Lung (tissue), 12 donors: Measurements from ENCODE around the gene ADCY2. TPM values are rescaled to one million over a fixed set of nuclear protein-coding genes. Genes with fewer than 3 reads are reported as not detected.

Source experiments
- ATAC-seq: fragments of 200-7000 bp; cut with Tn5 transposase; one replicate; pipeline ENCODE4 v1.9.1; 2020; ENCODE audit warnings: moderate number of reproducible peaks; ENCODE audit not compliant: insufficient read depth, low FRiP score
- DNase-seq, 3 donors: peaks; one replicate each; pipeline ENCODE4 v3.0.0-alpha.2; 2013 to 2017
- H3K27ac ChIP-seq, 2 donors: one replicate each; pipeline ENCODE4 v1.5.1; 2013; ENCODE audit warnings: mild to moderate bottlenecking in 2 of 2, moderate library complexity in 2 of 2, control low read depth in 1 of 2, inconsistent platforms in 1 of 2, low read depth in 1 of 2, low read length in 1 of 2
- H3K27me3 ChIP-seq, 3 donors: one replicate each; pipeline ENCODE4 v1.5.1; 2013; ENCODE audit warnings: low read length in 2 of 3; ENCODE audit not compliant: control insufficient read depth in 3 of 3, insufficient read depth in 3 of 3
- H3K36me3 ChIP-seq, 4 donors: one replicate each; pipeline ENCODE4 v1.5.1; 2013; ENCODE audit warnings: low read length in 4 of 4, mild to moderate bottlenecking in 1 of 4, moderate library complexity in 1 of 4; ENCODE audit not compliant: control insufficient read depth in 4 of 4, insufficient read depth in 4 of 4
- H3K4me1 ChIP-seq, 5 donors: one replicate each; pipeline ENCODE4 v1.5.1; 2013; ENCODE audit warnings: low read length in 5 of 5, mild to moderate bottlenecking in 2 of 5, moderate library complexity in 1 of 5; ENCODE audit not compliant: control insufficient read depth in 5 of 5, insufficient read depth in 5 of 5
- H3K4me3 ChIP-seq: one replicate; pipeline ENCODE4 v1.5.1; 2013; ENCODE audit warnings: mild to moderate bottlenecking, control low read depth, moderate library complexity
- H3K9ac ChIP-seq, 2 donors: one replicate each; pipeline ENCODE4 v1.5.1; 2013; ENCODE audit warnings: low read length in 2 of 2, control low read depth in 1 of 2; ENCODE audit not compliant: insufficient read depth in 1 of 2
- H3K9me3 ChIP-seq, 4 donors: one replicate each; pipeline ENCODE4 v1.5.1; 2013; ENCODE audit warnings: low read length in 3 of 4, mild to moderate bottlenecking in 1 of 4, moderate library complexity in 1 of 4; ENCODE audit not compliant: control insufficient read depth in 4 of 4, insufficient read depth in 3 of 4
- WGBS, 2 donors: extraction: QIAGEN DNeasy Blood & Tissue Kit; methylation state at CpG; one replicate each; pipeline ENCODE4 v1.1.7; 2013; 5-methylcytosine and 5-hydroxymethylcytosine counted together
- polyA plus RNA-seq, 2 donors: library from polyadenylated mRNA; stranded (reverse); fragments of 200-250 nt; gene quantifications; one replicate each; pipeline ENCODE4 v1.2.1, GENCODE V29; 2013
- total RNA-seq, 2 donors: library from RNA; depleted of rRNA in 1 of 2; stranded (reverse); fragments of >200 nt in 1 of 2; gene quantifications; one replicate each; pipeline ENCODE4 v1.2.1, GENCODE V29; 2014 to 2021
- TF ChIP-seq, protein P1 (sequence below): IDR thresholded peaks from 2 replicates; pipeline ENCODE4 v1.5.1; 2012; ENCODE audit warnings: mild to moderate bottlenecking; ENCODE audit errors: control extremely low read depth, extremely low read depth
- donor health status: control.
- donor health status: control.
- donor health status: Bipolar disorder and iron deficiency.
- donor health status: healthy.
- donor health status: DM: yes; HTN: yes; CAD: no.

Gene ADCY2
- total and polyA plus RNA-seq, 4 donors = 0.10 to 3.5 (median 0.84) TPM

- no peak for DNase-seq
- Histone ChIP-seq H3K4me3 (no peak overlapping the region), H3K9me3 (no peaks in the 10 kb centered on the region), H3K4me1 (no peaks in the 10 kb centered on the region), H3K27me3 (no peaks in the 10 kb centered on the region), H3K36me3 (no peaks in the 10 kb centered on the region), H3K9ac (no peak overlapping the region), H3K27ac (no peak overlapping the region)
- no peak for ATAC-seq
- 86 to 88% methylated on average over 6 of the region's 6 CpGs for WGBS, 2 donors
- TF ChIP-seq, protein P1, sequence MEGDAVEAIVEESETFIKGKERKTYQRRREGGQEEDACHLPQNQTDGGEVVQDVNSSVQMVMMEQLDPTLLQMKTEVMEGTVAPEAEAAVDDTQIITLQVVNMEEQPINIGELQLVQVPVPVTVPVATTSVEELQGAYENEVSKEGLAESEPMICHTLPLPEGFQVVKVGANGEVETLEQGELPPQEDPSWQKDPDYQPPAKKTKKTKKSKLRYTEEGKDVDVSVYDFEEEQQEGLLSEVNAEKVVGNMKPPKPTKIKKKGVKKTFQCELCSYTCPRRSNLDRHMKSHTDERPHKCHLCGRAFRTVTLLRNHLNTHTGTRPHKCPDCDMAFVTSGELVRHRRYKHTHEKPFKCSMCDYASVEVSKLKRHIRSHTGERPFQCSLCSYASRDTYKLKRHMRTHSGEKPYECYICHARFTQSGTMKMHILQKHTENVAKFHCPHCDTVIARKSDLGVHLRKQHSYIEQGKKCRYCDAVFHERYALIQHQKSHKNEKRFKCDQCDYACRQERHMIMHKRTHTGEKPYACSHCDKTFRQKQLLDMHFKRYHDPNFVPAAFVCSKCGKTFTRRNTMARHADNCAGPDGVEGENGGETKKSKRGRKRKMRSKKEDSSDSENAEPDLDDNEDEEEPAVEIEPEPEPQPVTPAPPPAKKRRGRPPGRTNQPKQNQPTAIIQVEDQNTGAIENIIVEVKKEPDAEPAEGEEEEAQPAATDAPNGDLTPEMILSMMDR = no peak
These were observed 266.4 kb downstream of the ADCY2 start for GRCh38 chr5:7662289-7662688.

DNA sequence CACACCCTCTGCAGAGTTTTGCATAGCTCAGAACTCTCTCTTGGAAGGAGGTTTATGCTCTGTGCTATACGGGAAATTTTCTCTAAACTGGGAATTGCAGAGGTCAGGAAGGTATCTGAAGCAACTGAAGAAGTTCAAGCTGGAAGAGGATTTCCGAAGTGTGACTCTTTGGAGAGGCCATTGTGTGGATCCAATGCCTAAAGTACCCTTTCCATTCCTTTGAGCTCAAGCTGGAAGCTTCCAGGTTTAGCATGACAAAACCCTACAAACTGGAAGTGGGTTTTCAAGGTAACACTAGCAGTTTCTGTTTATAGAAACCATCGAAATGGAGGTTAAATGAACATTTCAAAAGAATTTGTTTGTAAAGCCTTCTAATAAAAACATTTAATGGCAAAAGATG lies 267.9 kb downstream of the ADCY2 start:
- 73 to 78% methylated on average over 3 of the region's 3 CpGs for WGBS, 2 donors
- H3K36me3 ChIP-seq = no peaks in the 10 kb centered on the region
- no peak overlapping the region for H3K4me3 ChIP-seq
- no peaks in the 10 kb centered on the region for H3K27me3 ChIP-seq
- H3K9me3 ChIP-seq = no peaks in the 10 kb centered on the region
- no peak overlapping the region for H3K27ac ChIP-seq
- ATAC-seq (no peak), DNase-seq (no peak)
- TF ChIP-seq, protein P1 = no peak
- no peak overlapping the region for H3K9ac ChIP-seq
- H3K4me1 ChIP-seq = no peaks in the 10 kb centered on the region

DNA sequence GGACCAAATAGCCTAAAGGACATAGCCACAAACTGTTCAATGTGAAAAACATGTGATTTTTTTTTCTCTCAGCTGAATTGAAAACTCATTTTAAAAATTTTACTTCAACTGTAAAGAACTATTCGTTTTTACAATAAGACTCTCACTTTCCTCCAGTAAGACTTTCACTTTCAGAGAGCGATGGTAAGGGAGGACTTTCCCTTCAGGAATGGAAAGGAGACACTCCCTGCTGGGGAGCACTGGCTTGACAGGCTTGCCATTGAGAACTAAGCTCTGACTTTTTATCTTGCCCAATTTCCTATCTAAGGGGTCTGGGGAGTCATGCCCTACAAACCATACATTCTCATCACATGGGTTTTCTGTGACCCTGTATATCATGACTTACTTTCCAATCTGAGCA lies 268.3 kb downstream of the ADCY2 start:
- ATAC-seq = no peak
- H3K9me3 ChIP-seq = no peaks in the 10 kb centered on the region
- H3K27ac ChIP-seq = no peak overlapping the region
- WGBS, 2 donors = 79 to 85% methylated on average over 2 of the region's 2 CpGs
- no peaks in the 10 kb centered on the region for H3K27me3 ChIP-seq
- H3K4me3 ChIP-seq = no peak overlapping the region
- no peaks in the 10 kb centered on the region for H3K4me1 ChIP-seq
- TF ChIP-seq, protein P1 = no peak
- no peaks in the 10 kb centered on the region for H3K36me3 ChIP-seq
- no peak for DNase-seq
- no peak overlapping the region for H3K9ac ChIP-seq

- ATAC-seq = no peak
These were observed 271.4 kb downstream of the ADCY2 start for GRCh38 chr5:7667216-7667767.

More at GRCh38 chr5:7667216-7667767, 271.4 kb downstream of the ADCY2 start:
- Histone ChIP-seq H3K4me3 (no peak overlapping the region), H3K9me3 (no peaks in the 10 kb centered on the region), H3K27me3 (no peaks in the 10 kb centered on the region), H3K4me1 (no peaks in the 10 kb centered on the region), H3K27ac (no peak overlapping the region), H3K36me3 (no peaks in the 10 kb centered on the region), H3K9ac (no peak overlapping the region)
- TF ChIP-seq, protein P1 = no peak
- DNase-seq = no peak
- 74 to 84% methylated on average over 5 of the region's 5 CpGs for WGBS, 2 donors
